Endothelial cell of umbilical vein (primary cell): ENCODE results near the gene MESP2. TPM values are rescaled to one million over a fixed set of nuclear protein-coding genes. Genes with fewer than 3 reads are reported as not detected.

ENCODE experiments used
- BruUV-seq: library from RNA; stranded (reverse); fragments of 400-500 nt; replicated peaks from 2 replicates; lab custom pipeline; 2021; lab: Mats Ljungman, UMichigan
- CTCF ChIA-PET: fragments of 300-600, 350-600 bp; sonication (Branson Sonifier 250); formaldehyde crosslinking; loops from one replicate; lab custom pipeline; 2021; ENCODE audit warnings: antibody characterized with exemption, inconsistent platforms; lab: Charles Lee
- POLR2A ChIA-PET: fragments of 300-600, 350-600 bp; sonication (Branson Sonifier 250); formaldehyde crosslinking; loops from one replicate; lab custom pipeline; 2021; ENCODE audit warnings: antibody characterized with exemption, inconsistent platforms; lab: Charles Lee
- DNase-seq: peaks from one replicate; pipeline ENCODE4 v3.0.0-alpha.2; 2011; ENCODE audit warnings: low read depth, low spot score
- FAIRE-seq: peaks from 2 replicates; lab custom pipeline; 2011; peaks lifted over from hg19 to GRCh38; lab: Jason Lieb, UNC
- H2AFZ ChIP-seq: 2 replicates; pipeline ENCODE4 v1.6.0; 2012; ENCODE audit warnings: low read depth, low read length, control low read depth, inconsistent platforms
- H3K27ac ChIP-seq: 2 replicates; pipeline ENCODE4 v1.5.1; 2011; ENCODE audit warnings: low read depth, mild to moderate bottlenecking, control low read depth, low read length, moderate library complexity; ENCODE audit not compliant: insufficient read depth
- H3K27me3 ChIP-seq, 2 experiments: 2 replicates each; pipeline versions ENCODE4 v1.6.0 to v1.6.1; 2011; ENCODE audit warnings: low read length in 2 of 2, mixed read lengths in 1 of 2; ENCODE audit not compliant: control insufficient read depth in 2 of 2, insufficient read depth in 2 of 2
- H3K36me3 ChIP-seq, 2 experiments: 2 replicates in 1 of 2; 3 replicates in 1 of 2; pipeline ENCODE4 v1.5.1; 2011; ENCODE audit warnings: low read length in 2 of 2, mild to moderate bottlenecking in 1 of 2, moderate library complexity in 1 of 2; ENCODE audit not compliant: control insufficient read depth in 2 of 2, insufficient read depth in 2 of 2; ENCODE audit errors: extremely low read depth in 1 of 2
- H3K4me1 ChIP-seq: 3 replicates; pipeline ENCODE4 v1.5.1; 2011; ENCODE audit warnings: mild to moderate bottlenecking, low read length; ENCODE audit not compliant: control insufficient read depth, insufficient read depth; ENCODE audit errors: extremely low read depth
- H3K4me2 ChIP-seq: 2 replicates; pipeline ENCODE4 v1.6.1; 2011; ENCODE audit warnings: low read length, control low read depth, mixed read lengths; ENCODE audit not compliant: insufficient read depth
- H3K4me3 ChIP-seq, 3 experiments: fragments of 200-600 bp in 1 of 3; sonication (generic), shearing (Covaris generic) in 1 of 3; replicated peaks in 1 of 3; 2 replicates each; pipeline ENCODE4 v1.5.1; 2011 to 2016; ENCODE audit warnings: control low read depth in 3 of 3, low read length in 3 of 3, mild to moderate bottlenecking in 2 of 3, inconsistent platforms in 1 of 3, low read depth in 1 of 3, moderate library complexity in 1 of 3; ENCODE audit not compliant: insufficient read depth in 1 of 3
- H3K79me2 ChIP-seq: 2 replicates; pipeline ENCODE4 v1.6.0; 2012; ENCODE audit warnings: low read length, inconsistent platforms; ENCODE audit not compliant: control insufficient read depth, insufficient read depth
- H3K9ac ChIP-seq: replicated peaks from 2 replicates; pipeline ENCODE3; 2011; ENCODE audit warnings: low read length, control low read depth; ENCODE audit not compliant: insufficient read depth; ENCODE audit errors: extremely low read depth
- H3K9me1 ChIP-seq: replicated peaks from 3 replicates; pipeline ENCODE4 v1.6.0; 2011; ENCODE audit warnings: mild to moderate bottlenecking, low read length; ENCODE audit not compliant: control insufficient read depth, insufficient read depth; ENCODE audit errors: extremely low read depth
- H3K9me3 ChIP-seq: replicated peaks from 2 replicates; pipeline ENCODE4 v1.5.1; 2012; ENCODE audit warnings: low read length, inconsistent platforms; ENCODE audit not compliant: control insufficient read depth, insufficient read depth
- H4K20me1 ChIP-seq: replicated peaks from 2 replicates; pipeline ENCODE3; 2011; ENCODE audit warnings: mild to moderate bottlenecking, low read length; ENCODE audit not compliant: control insufficient read depth, insufficient read depth; ENCODE audit errors: extremely low read depth
- EZH2 ChIP-seq: IDR thresholded peaks from 2 replicates; pipeline ENCODE4 v1.6.1; 2012; ENCODE audit warnings: borderline replicate concordance, low read depth, mild to moderate bottlenecking, moderate library complexity, low read length, inconsistent platforms; ENCODE audit not compliant: severe bottlenecking
- FOS ChIP-seq: IDR thresholded peaks from 2 replicates; pipeline ENCODE4 v1.6.1; 2011; ENCODE audit warnings: mild to moderate bottlenecking, low read length, moderate library complexity, borderline replicate concordance; ENCODE audit not compliant: insufficient read depth
- GATA2 ChIP-seq: IDR thresholded peaks from 2 replicates; pipeline ENCODE4 v1.7.0; 2011; ENCODE audit warnings: low read depth, mild to moderate bottlenecking, moderate library complexity, mixed read lengths, low read length; ENCODE audit not compliant: insufficient read length, insufficient read depth
- JUN ChIP-seq: IDR thresholded peaks from 2 replicates; pipeline ENCODE4 v1.6.1; 2011; ENCODE audit warnings: borderline replicate concordance, low read depth; ENCODE audit not compliant: insufficient read length, insufficient read depth
- MAX ChIP-seq: IDR thresholded peaks from 2 replicates; pipeline ENCODE4 v1.6.1; 2011; ENCODE audit not compliant: insufficient read depth, insufficient read length
- MYC ChIP-seq: IDR thresholded peaks from one replicate; pipeline ENCODE4 v1.6.1; 2011; ENCODE audit warnings: mild to moderate bottlenecking, low read depth, low read length
- POLR2A ChIP-seq: IDR thresholded peaks from 2 replicates; pipeline ENCODE4 v1.6.1; 2012; ENCODE audit warnings: low read depth, mild to moderate bottlenecking, control low read depth, low read length
- POLR2AphosphoS5 ChIP-seq: IDR thresholded peaks from 2 replicates; pipeline ENCODE4 v1.6.1; 2012; ENCODE audit warnings: low read depth, mild to moderate bottlenecking, control low read depth, low read length, moderate library complexity; ENCODE audit not compliant: insufficient read depth
- dilution Hi-C: fragments of 300-500 bp; cut with MboI; formaldehyde crosslinking; loops from one replicate; pipeline ENCODE4 v1.15.0; 2019; ENCODE audit warnings: low sequenced_read_pairs; ENCODE audit not compliant: extremely low pct_ligation_motif_present
- intact Hi-C: fragments of 100-400 bp; cut with micrococcal nuclease; formaldehyde crosslinking; loops from one replicate; pipeline ENCODE4 v1.10.0; 2022
- polyA plus RNA-seq, 4 experiments: library from polyadenylated mRNA; depleted of rRNA in 3 of 4; stranded (reverse) in 3 of 4; unstranded in 1 of 4; fragments of >200 nt; gene quantifications; 2 replicates each; pipeline versions ENCODE4 v1.2.1 to v1.2.3, GENCODE V29; 2011 to 2012; ENCODE audit warnings: missing spikeins in 1 of 4
- total RNA-seq: library from RNA; stranded (reverse); gene quantifications from 2 replicates; pipeline ENCODE4 v1.2.3, GENCODE V29; 2021
- TF ChIP-seq, protein P1 (sequence below), 2 donors: IDR thresholded peaks; 1 replicate in 1 of 2; 2 replicates in 1 of 2; pipeline ENCODE4 v1.5.1; 2011; ENCODE audit warnings: low read length in 2 of 2, mild to moderate bottlenecking in 2 of 2, moderate library complexity in 2 of 2, control low read depth in 1 of 2, inconsistent platforms in 1 of 2, low read depth in 1 of 2; ENCODE audit not compliant: insufficient read depth in 1 of 2; ENCODE audit errors: extremely low read depth in 1 of 2

The MESP2 gene
- total and polyA plus RNA-seq, 2 donors (not counting 3 experiments of a cell fraction or from before 2014, with no cell fraction given) = 0.42 to 0.43 TPM

DNA sequence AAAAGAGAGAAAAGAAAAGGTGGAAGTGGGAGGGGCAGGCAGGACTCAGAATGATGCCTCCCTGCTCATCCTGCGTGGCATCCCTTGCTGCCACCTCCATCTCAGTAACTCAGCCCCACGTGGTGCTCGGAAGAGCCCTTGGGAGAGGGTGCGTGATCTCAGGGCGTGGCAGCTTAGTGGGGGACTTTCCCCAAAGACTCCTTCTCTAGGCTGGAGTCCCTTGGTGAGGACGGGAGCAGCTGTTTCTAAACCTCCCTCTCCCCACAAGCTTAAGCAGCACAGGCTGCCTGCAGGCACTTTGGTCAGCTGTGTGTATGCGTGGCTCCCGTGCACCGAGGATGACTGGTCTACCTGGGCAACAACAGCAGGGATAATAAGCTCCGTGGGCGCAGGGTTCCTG, 45.9 kb downstream of the MESP2 start:
- Histone ChIP-seq H4K20me1 (no peaks in the 10 kb centered on the region), H3K9ac (no peak overlapping the region), H2AFZ (no peak overlapping the region), H3K27ac (no peak overlapping the region), H3K36me3 (no peaks in the 10 kb centered on the region), H3K79me2 (no peaks in the 10 kb centered on the region), H3K4me3 (no peak overlapping the region), H3K4me2 (no peak overlapping the region), H3K9me1 (no peaks in the 10 kb centered on the region), H3K27me3 (no peaks in the 10 kb centered on the region), H3K9me3 (no peaks in the 10 kb centered on the region), H3K4me1 (peaks cover 34% of the 10 kb centered on the region)
- POLR2A ChIA-PET = no interaction called here
- no peak for TF ChIP-seq EZH2
- no peak for TF ChIP-seq MAX
- TF ChIP-seq JUN = no peak
- TF ChIP-seq GATA2 = no peak
- TF ChIP-seq POLR2A = no peak
- no peak for TF ChIP-seq MYC
- TF ChIP-seq FOS = no peak
- TF ChIP-seq, protein P1, sequence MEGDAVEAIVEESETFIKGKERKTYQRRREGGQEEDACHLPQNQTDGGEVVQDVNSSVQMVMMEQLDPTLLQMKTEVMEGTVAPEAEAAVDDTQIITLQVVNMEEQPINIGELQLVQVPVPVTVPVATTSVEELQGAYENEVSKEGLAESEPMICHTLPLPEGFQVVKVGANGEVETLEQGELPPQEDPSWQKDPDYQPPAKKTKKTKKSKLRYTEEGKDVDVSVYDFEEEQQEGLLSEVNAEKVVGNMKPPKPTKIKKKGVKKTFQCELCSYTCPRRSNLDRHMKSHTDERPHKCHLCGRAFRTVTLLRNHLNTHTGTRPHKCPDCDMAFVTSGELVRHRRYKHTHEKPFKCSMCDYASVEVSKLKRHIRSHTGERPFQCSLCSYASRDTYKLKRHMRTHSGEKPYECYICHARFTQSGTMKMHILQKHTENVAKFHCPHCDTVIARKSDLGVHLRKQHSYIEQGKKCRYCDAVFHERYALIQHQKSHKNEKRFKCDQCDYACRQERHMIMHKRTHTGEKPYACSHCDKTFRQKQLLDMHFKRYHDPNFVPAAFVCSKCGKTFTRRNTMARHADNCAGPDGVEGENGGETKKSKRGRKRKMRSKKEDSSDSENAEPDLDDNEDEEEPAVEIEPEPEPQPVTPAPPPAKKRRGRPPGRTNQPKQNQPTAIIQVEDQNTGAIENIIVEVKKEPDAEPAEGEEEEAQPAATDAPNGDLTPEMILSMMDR (IDR thresholded peaks at IDR 0.05; ENCODE audit: extremely low read depth in 1 of 2, insufficient read depth in 1 of 2, low read depth in 1 of 2, low read length in 2 of 2) = no peak
- no peak for TF ChIP-seq POLR2AphosphoS5
- FAIRE-seq = no peak
- dilution Hi-C loops (no loop called here), intact Hi-C loops (no loop called here)
- no TSS peak for BruUV-seq
- no peak for DNase-seq
- CTCF ChIA-PET = interaction anchor here (1.3 to 4.5 kb wide), 4 partner anchors 10 to 61 kb away, joined by 3 to 28 read pairs (median 9); no protein-coding TSS in a partner anchor
